HL-60/S4 treated with phorbol 12-myristate 13-acetate at 8.2 ng/mL for 4 days and 3 days (cell line): ENCODE measurements around the gene KRTAP10-10.
"Not testable (repeated sequence)": the region's sequence is repeated elsewhere in the genome, so short reads cannot be mapped to it uniquely, and the experiment has no call there.

ENCODE experiments used
- in situ Hi-C: fragments of 300-500 bp; cut with MboI; formaldehyde crosslinking; loops from 2 replicates; pipeline ENCODE4 v1.15.0; 2022; ENCODE audit warnings: low sequenced_read_pairs

KRTAP10-10 gene

GRCh38 chr21:44648557-44649311, 11.6 kb downstream of the KRTAP10-10 start:
- in situ Hi-C loops: no loop called here

DNA sequence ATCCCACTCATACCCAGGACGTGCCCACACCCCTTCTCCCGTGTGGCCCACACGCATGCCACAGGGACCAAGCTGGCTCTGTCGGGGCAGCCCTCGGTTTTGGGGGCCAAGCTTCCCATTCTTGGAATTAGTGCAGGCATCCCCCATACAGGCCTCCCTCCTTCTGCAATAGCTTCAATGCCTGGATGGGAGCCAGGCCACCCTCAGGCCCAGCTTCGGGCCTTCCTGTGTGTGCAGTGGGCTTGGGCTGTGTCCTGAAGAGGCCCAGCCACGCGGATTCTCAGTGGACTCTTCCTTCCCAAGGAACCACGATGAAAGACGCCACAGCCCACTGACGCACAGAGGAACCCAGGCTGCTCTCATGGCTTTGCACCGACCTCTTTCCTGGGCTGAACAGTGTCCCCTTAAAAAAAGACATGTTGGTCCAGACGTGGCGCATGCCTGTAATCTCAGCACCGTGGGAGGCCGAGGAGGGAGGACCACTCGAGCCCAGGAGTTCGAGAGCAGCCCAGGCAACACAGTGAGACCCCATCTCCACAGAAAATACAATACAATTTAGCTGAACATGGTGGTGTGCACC, 12.5 kb downstream of the KRTAP10-10 start:
- in situ Hi-C loops: no loop called here

- in situ Hi-C loops: no loop called here
These were observed 13.3 kb downstream of the KRTAP10-10 start for GRCh38 chr21:44650265-44650972.

DNA sequence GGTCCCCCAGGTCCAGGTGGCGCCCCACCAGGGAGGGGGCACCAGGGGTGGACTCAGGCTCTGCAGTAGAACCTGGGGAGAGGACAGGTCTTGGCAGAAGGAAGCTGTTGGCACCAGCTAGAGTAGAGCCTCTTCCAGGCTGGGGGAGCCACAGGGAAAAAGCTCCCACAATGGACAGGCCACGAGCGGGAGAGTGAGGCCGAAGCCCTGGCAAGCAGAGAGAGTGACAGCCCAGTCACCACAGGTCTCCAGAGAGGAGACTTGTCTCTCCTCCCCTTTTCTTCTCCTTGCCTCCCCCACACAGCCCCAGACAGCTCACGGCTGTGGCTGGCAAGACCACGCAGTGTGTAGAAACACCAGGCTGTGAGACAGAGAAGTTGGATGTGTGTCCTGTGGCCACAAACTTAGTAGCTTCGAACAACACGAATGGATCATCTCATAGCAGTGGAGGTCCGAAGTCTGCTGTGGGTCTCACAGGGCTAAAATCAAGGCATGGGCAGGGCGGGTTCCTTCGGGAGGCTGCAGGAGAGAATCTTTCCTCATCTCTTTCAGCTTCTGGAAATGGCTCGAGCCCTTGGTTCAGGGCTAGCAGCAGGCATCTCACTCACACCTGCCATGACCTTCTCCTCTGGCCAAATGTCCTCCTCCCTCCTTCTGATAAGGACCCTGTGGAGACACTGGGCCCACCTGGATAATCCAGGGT, 14.0 kb downstream of the KRTAP10-10 start:
- in situ Hi-C loops: no loop called here

DNA sequence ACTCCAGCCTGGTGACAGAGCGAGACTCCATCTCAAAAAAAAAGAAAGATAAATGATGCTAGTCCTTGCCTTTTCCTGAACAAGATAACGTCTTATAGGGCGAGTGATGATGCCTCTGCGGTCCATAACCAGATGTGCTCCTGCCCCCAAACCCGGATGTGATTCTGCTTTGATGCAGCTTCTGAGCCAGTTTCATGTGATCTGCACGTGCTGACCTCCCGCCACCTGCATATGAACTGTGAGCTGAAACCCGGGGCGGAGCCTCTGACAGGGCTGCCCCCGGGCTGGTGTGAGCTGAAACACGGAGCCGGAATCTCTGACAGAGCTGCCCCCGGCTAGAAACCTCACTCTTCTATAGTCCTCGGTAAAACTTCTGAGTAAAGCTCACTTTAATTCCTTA, 16.0 kb downstream of the KRTAP10-10 start:
- in situ Hi-C loops: no loop called here

GRCh38 chr21:44653656-44654575, 16.8 kb downstream of the KRTAP10-10 start:
- in situ Hi-C loops: no loop called here

DNA sequence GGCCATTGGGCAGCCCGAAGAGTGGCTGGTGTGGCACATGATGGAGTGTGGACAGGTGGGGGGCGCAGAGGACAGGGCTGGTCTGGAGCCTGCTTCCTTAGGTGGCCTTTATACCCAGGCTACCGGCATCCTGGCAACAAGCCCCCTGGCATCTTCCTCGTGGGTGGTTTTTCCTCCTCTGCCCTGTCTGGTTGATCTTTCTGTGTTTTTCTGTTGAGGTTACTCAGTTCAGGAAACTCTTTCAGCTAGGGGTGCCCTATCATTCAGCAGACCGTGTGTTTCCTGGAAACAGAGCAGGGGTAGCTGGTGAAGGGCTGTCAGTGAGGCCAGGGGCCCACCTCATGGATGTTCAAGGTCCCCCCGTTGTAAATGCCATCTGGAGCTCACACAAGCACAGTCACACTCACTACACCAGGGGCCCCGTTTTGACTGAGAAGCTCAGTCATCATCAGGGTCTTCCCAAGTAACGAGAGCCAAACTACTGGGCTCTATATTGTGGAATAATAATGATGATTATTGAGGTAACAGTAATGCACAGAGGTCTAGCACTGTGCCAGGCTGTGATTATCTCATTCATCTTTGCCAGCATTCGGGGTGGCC, 17.5 kb downstream of the KRTAP10-10 start, which contains the start of gene KRTAP12-4:
KRTAP12-4 (minus strand) TSS at position 84 of the 600 bp plus-strand sequence; CDS start at position 39, 45 bp downstream.
- in situ Hi-C loops: no loop called here

GRCh38 chr21:44656868-44657267, 19.7 kb downstream of the KRTAP10-10 start:
- in situ Hi-C loops: no loop called here

GRCh38 chr21:44657635-44658540, 20.7 kb downstream of the KRTAP10-10 start, which contains the start of gene KRTAP12-3:
KRTAP12-3 (plus strand) TSS chr21:44657932; CDS start chr21:44657980, 48 bp downstream.
- in situ Hi-C loops: no loop called here

DNA sequence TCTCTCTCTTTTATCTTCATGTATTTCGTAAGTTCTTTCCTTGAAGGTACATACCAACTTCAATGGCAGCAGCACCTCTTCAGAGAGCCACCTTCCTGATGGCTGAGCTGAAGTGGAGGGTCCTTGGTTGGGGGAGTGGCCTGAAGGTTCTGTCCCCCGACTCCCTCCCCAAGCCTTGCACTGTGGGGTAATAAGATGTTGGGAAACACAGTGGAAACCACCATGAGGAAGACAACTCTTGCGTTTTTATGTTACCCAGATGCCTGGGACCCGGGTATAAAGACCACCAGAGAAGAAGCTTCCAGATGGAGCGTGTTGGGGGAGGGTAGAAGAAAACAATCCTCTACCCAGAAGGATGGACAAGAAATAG, 21.4 kb downstream of the KRTAP10-10 start:
- in situ Hi-C loops: no loop called here

GRCh38 chr21:44658913-44659595, 21.9 kb downstream of the KRTAP10-10 start:
- in situ Hi-C loops: no loop called here

DNA sequence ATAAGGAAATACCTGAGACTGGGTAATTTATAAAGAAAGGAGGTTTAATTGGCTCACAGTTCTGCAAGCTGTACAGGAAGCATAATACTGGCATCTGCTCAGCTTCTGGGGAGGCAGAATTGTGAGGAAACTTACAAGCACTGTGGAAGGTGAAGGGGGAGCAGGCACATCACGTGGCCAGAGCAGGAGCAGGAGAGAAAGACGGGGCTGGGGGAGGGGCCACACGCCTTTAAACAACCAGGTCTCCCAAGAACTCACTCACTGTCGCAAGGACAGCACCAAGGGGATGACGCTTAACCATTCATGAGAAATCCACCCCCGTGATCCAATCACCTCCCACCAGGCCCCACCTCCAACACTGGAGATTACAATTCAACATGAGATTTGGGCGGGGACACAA, 24.4 kb downstream of the KRTAP10-10 start:
- in situ Hi-C loops: not testable (repeated sequence)

GRCh38 chr21:44664691-44665090, 27.5 kb downstream of the KRTAP10-10 start:
- in situ Hi-C loops: no loop called here

- in situ Hi-C loops: no loop called here
These were observed 29.5 kb downstream of the KRTAP10-10 start, which contains the start of gene KRTAP12-2 for GRCh38 chr21:44666401-44667320. KRTAP12-2 (minus strand) TSS chr21:44666927; CDS start chr21:44666886, 41 bp downstream.

GRCh38 chr21:44667612-44668011, 30.5 kb downstream of the KRTAP10-10 start:
- in situ Hi-C loops: no loop called here

GRCh38 chr21:44670642-44671432, 33.7 kb downstream of the KRTAP10-10 start:
- in situ Hi-C loops: no loop called here
